Uterus (tissue), 4 donors: Measurements from ENCODE around the gene DNAI7. TPM values are rescaled to one million over a fixed set of nuclear protein-coding genes. Genes with fewer than 3 reads are reported as not detected.
A peak's percentile ranks its signal among the peaks of the same experiment; 100 is the strongest.

Source experiments
- DNase-seq, 2 donors: peaks; one replicate each; pipeline ENCODE4 v3.0.0-alpha.2; 2019 to 2020
- H3K27ac ChIP-seq, 2 donors: fragments of 200-600 bp; sonication (generic); 1 replicate in 1 of 2; 2 replicates in 1 of 2; pipeline ENCODE4 v1.5.1; 2016 to 2018
- H3K27me3 ChIP-seq, 2 donors: fragments of 200-600 bp; sonication (generic); one replicate each; pipeline ENCODE4 v1.5.1; 2018 to 2019; ENCODE audit warnings: control low read depth in 1 of 2
- H3K36me3 ChIP-seq, 2 donors: fragments of 200-600 bp; sonication (generic); one replicate each; pipeline ENCODE4 v1.5.1; 2019; ENCODE audit warnings: control low read depth in 1 of 2
- H3K4me1 ChIP-seq, 2 donors: fragments of 200-600 bp; sonication (generic); one replicate each; pipeline ENCODE4 v1.5.1; 2018 to 2019; ENCODE audit warnings: control low read depth in 1 of 2
- H3K4me3 ChIP-seq, 2 donors: fragments of 200-600 bp; sonication (generic); 1 replicate in 1 of 2; 2 replicates in 1 of 2; pipeline ENCODE4 v1.5.1; 2018 to 2019; ENCODE audit warnings: mild to moderate bottlenecking in 1 of 2
- H3K9me3 ChIP-seq, 2 donors: fragments of 200-600 bp; sonication (generic); one replicate each; pipeline ENCODE4 v1.5.1; 2019; ENCODE audit warnings: control low read depth in 1 of 2
- CTCF ChIP-seq, 4 experiments: fragments of 200-600 bp in 2 of 4; fragments of 450-650 bp in 2 of 4; sonication (generic) in 2 of 4; IDR thresholded peaks; one replicate each; pipeline ENCODE4 v1.5.1; 2016 to 2019; ENCODE audit warnings: antibody characterized with exemption in 4 of 4, mild to moderate bottlenecking in 2 of 4, moderate library complexity in 1 of 4
- POLR2A ChIP-seq, 2 donors: fragments of 450-650 bp; IDR thresholded peaks; one replicate each; pipeline ENCODE4 v1.6.1; 2016; ENCODE audit warnings: antibody characterized with exemption in 2 of 2, mild to moderate bottlenecking in 1 of 2, moderate library complexity in 1 of 2
- intact Hi-C: fragments of 100-400 bp; cut with DNase I; formaldehyde crosslinking; loops from one replicate; pipeline ENCODE4 v1.15.1; 2023; ENCODE audit warnings: low total_unique reads
- total RNA-seq, 4 donors: library from RNA; depleted of rRNA in 3 of 4; stranded (reverse); fragments of >200 nt in 3 of 4; gene quantifications; one replicate each; pipeline versions ENCODE4 v1.1.0 to v1.2.4, GENCODE V29; 2014 to 2023
- donor health status: DM: yes; HTN: yes; CAD: no.

DNAI7 gene
- total RNA-seq, 4 donors from 2014 or later, result 0.77 to 5.2 (median 4.8) TPM; not detected in 1

- no peaks in the 10 kb centered on the region for H3K36me3 ChIP-seq
- TF ChIP-seq POLR2A (IDR thresholded peaks at IDR 0.05), result no peak
Observed at GRCh38 chr12:25207411-25207810, 12.5 kb upstream of the DNAI7 start.

GRCh38 chr12:25202137-25202536 is 7.2 kb upstream of the DNAI7 start:
- no peak for DNase-seq
- Histone ChIP-seq H3K4me3 (no peak overlapping the region), H3K27ac (no peak overlapping the region), H3K4me1 (no peaks in the 10 kb centered on the region), H3K9me3 (no peaks in the 10 kb centered on the region), H3K36me3 (no peaks in the 10 kb centered on the region), H3K27me3 (no peaks in the 10 kb centered on the region)
- TF ChIP-seq POLR2A (IDR thresholded peaks at IDR 0.05), result no peak
- TF ChIP-seq CTCF (IDR thresholded peaks at IDR 0.05), result no peak
- intact Hi-C loops, result no loop called here

More at GRCh38 chr12:25207411-25207810, 12.5 kb upstream of the DNAI7 start:
- Histone ChIP-seq H3K27me3 (no peaks in the 10 kb centered on the region), H3K27ac (no peak overlapping the region), H3K4me3 (no peak overlapping the region), H3K4me1 (no peaks in the 10 kb centered on the region), H3K9me3 (no peaks in the 10 kb centered on the region)
- intact Hi-C loops, result no loop called here
- no peak for DNase-seq

DNA sequence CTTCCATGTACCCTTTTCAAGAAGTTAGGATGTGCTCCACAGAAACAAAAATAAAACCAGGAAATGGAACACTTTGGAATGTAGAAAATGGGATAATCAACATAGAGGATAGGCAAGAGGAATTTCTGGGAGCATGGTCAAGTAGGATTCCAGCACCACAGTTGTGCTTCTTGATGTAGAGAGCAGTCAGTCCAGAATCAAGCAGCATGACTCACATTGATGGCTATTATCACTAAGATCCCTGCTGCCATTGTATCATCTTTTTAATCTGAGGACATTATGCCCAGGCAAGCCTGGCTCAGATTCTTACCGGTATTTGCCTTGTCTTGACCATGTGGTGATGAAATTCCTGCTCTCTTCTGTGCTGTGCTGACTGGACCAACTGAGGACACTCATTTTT is 5.7 kb upstream of the DNAI7 start:
- intact Hi-C loops, result no loop called here
- Histone ChIP-seq H3K4me3 (no peak overlapping the region), H3K9me3 (no peaks in the 10 kb centered on the region), H3K4me1 (peaks cover 0 to 4% of the 10 kb centered on the region in 2 donors), H3K27ac (no peak overlapping the region), H3K36me3 (no peaks in the 10 kb centered on the region), H3K27me3 (no peaks in the 10 kb centered on the region)
- TF ChIP-seq POLR2A (IDR thresholded peaks at IDR 0.05), result no peak
- DNase-seq, result no peak

DNA sequence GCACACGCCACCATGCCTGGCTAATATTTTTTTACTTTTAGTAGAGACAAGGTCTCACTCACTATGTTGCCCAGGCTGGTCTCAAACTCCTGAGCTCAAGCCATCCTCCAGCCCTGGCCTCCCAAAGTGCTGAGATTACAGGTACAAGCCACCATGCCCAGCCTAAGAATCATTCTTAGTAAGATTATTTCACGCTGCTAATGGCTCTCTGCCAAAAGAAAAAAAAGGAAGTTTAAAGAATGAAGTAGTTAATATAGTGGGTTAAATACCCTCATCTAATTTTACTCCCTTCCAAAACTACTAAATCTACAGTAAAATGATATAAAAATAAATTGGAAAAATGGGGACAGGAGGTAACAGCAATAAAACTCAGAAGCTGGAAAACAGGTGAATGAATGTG is 2.6 kb upstream of the DNAI7 start:
- Histone ChIP-seq H3K9me3 (no peaks in the 10 kb centered on the region), H3K4me1 (peaks cover 0 to 4% of the 10 kb centered on the region in 2 donors), H3K4me3 (no peak overlapping the region), H3K36me3 (no peaks in the 10 kb centered on the region), H3K27ac (no peak overlapping the region), H3K27me3 (no peaks in the 10 kb centered on the region)
- TF ChIP-seq POLR2A (IDR thresholded peaks at IDR 0.05) (no peak), CTCF (IDR thresholded peaks at IDR 0.05) (no peak)
- no peak for DNase-seq
- intact Hi-C loops, result no loop called here

DNA sequence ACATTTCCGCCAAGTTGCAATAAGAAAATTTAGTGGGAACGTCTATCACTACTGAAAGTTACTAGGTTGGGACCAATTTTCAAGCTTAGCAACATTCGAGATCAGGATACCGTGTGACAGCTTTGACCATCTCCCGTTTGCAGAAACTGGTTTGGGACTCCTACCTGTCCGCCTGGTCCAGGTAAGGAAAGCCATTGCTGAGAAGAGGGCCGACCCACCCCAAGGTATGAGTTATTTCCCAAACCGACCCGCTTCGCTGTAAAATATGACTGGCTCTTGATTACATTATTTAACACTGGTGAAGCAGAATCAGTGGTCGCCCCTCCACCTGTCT is 271 bp downstream of the DNAI7 start:
- Histone ChIP-seq H3K4me3 (peak overlapping the region; percentile 60 to 77), H3K9me3 (no peaks in the 10 kb centered on the region), H3K36me3 (no peaks in the 10 kb centered on the region), H3K27me3 (no peaks in the 10 kb centered on the region), H3K4me1 (peaks cover 0 to 4% of the 10 kb centered on the region in 2 donors), H3K27ac (peak overlapping the region; percentile 91 to 92)
- no peak for DNase-seq
- TF ChIP-seq CTCF (IDR thresholded peaks at IDR 0.05), result no peak
- no peak for TF ChIP-seq POLR2A (IDR thresholded peaks at IDR 0.05)
- intact Hi-C loops, result no loop called here

- Histone ChIP-seq H3K4me1 (peaks cover 0 to 4% of the 10 kb centered on the region in 2 donors), H3K36me3 (no peaks in the 10 kb centered on the region), H3K27ac (no peak overlapping the region), H3K9me3 (no peaks in the 10 kb centered on the region), H3K27me3 (no peaks in the 10 kb centered on the region), H3K4me3 (peak overlapping the region in 1 of 2 donors; percentile 60)
- TF ChIP-seq POLR2A (IDR thresholded peaks at IDR 0.05), result no peak
- no peak for TF ChIP-seq CTCF (IDR thresholded peaks at IDR 0.05)
- intact Hi-C loops, result no loop called here
- DNase-seq, result no peak
Observed at GRCh38 chr12:25194214-25194613, 746 bp downstream of the DNAI7 start.
